Dendritic cell treated with granulocyte-macrophage colony-stimulating factor and Interleukin-4, amounts not matched to agents 40 ng/mL and 50 ng/mL, for 4 days (primary cell): ENCODE data around the gene GAB1.
"Not testable (repeated sequence)": the region's sequence is repeated elsewhere in the genome, so short reads cannot be mapped to it uniquely, and the experiment has no call there.

Source experiments
- H3K27ac Mint-ChIP-seq: one replicate; pipeline ENCODE4 v1.8.0; 2022; ENCODE audit warnings: mild to moderate bottlenecking, mixed read lengths
- H3K27me3 Mint-ChIP-seq: one replicate; pipeline ENCODE4 v1.8.0; 2022; ENCODE audit warnings: mild to moderate bottlenecking, mixed read lengths
- H3K36me3 Mint-ChIP-seq: one replicate; pipeline ENCODE4 v1.8.0; 2022; ENCODE audit warnings: low read depth, mixed read lengths
- H3K4me1 Mint-ChIP-seq: one replicate; pipeline ENCODE4 v1.8.0; 2022; ENCODE audit warnings: low read depth, mixed read lengths
- H3K4me3 Mint-ChIP-seq: one replicate; pipeline ENCODE4 v1.8.0; 2022; ENCODE audit warnings: mild to moderate bottlenecking, moderate library complexity, mixed read lengths
- H3K9me3 Mint-ChIP-seq: one replicate; pipeline ENCODE4 v1.8.0; 2022; ENCODE audit warnings: mixed read lengths
- intact Hi-C: fragments of 100-400 bp; cut with micrococcal nuclease; formaldehyde crosslinking; loops from one replicate; pipeline ENCODE4 v1.15.0; 2022

Gene GAB1

GRCh38 chr4:143345356-143345755 lies 8.7 kb downstream of the GAB1 start:
- H3K4me1 Mint-ChIP-seq = peaks cover 6% of the 10 kb centered on the region
- peaks cover 10% of the 10 kb centered on the region for H3K36me3 Mint-ChIP-seq
- no peaks in the 10 kb centered on the region for H3K9me3 Mint-ChIP-seq
- no peak overlapping the region for H3K27ac Mint-ChIP-seq
- H3K27me3 Mint-ChIP-seq = no peaks in the 10 kb centered on the region
- H3K4me3 Mint-ChIP-seq = no peak overlapping the region
- intact Hi-C loops = no loop called here

DNA sequence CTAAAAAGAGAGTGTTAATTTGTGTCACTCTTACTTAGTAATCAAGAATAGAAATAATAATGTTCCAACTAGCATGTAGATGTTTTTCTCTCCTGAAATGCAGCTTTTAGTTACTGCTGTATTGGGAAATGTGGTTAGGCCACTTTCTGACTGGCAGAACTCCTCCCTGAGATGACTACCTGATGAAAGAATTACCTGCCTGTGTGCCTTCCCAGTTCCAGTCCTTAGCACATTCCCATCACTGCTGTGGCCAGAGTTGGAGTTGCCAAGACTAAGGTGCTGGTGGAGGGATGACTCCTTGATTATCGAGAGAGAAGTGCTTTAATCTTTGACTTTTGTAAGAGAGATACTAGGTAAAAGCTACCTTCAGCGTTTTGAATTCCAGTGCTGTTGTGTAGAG lies 9.5 kb downstream of the GAB1 start:
- no peak overlapping the region for H3K27ac Mint-ChIP-seq
- intact Hi-C loops = no loop called here
- H3K4me3 Mint-ChIP-seq = no peak overlapping the region
- peaks cover 6% of the 10 kb centered on the region for H3K4me1 Mint-ChIP-seq
- H3K9me3 Mint-ChIP-seq = no peaks in the 10 kb centered on the region
- no peaks in the 10 kb centered on the region for H3K27me3 Mint-ChIP-seq
- H3K36me3 Mint-ChIP-seq = peaks cover 10% of the 10 kb centered on the region

DNA sequence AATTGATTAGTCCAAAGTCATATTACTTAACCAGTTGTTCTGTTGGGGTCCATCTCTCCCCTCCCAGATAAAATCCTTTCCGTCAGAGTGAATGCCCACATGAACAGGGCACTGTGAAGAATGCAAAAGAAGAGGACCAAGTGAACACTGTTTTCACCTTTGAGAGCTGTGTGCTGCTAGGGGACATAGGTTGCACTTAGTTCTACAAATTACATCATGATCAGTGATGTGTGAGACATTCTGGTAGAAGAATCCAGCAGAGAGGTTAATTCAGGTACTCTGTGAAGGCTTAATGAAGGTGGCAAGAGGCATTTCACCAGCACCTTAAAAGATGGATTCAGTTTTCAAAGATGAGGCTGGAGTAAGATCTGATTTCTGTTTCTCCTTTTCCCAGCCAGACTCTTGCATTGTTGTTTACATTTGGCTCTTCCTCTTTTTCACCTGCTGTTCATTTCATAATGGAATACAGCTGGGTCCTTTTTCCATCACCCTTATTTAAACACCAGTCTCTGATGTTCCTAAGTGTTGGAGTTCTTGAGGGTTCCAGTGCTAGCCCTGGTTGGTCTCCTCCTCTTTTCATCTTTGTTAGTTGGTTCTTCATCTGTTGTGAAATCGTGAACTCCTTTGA lies 10.9 kb downstream of the GAB1 start:
- Mint-ChIP-seq H3K9me3 (no peaks in the 10 kb centered on the region), H3K36me3 (peaks cover 10% of the 10 kb centered on the region), H3K27ac (no peak overlapping the region), H3K4me3 (no peak overlapping the region), H3K27me3 (no peaks in the 10 kb centered on the region), H3K4me1 (peaks cover 6% of the 10 kb centered on the region)
- intact Hi-C loops = no loop called here

DNA sequence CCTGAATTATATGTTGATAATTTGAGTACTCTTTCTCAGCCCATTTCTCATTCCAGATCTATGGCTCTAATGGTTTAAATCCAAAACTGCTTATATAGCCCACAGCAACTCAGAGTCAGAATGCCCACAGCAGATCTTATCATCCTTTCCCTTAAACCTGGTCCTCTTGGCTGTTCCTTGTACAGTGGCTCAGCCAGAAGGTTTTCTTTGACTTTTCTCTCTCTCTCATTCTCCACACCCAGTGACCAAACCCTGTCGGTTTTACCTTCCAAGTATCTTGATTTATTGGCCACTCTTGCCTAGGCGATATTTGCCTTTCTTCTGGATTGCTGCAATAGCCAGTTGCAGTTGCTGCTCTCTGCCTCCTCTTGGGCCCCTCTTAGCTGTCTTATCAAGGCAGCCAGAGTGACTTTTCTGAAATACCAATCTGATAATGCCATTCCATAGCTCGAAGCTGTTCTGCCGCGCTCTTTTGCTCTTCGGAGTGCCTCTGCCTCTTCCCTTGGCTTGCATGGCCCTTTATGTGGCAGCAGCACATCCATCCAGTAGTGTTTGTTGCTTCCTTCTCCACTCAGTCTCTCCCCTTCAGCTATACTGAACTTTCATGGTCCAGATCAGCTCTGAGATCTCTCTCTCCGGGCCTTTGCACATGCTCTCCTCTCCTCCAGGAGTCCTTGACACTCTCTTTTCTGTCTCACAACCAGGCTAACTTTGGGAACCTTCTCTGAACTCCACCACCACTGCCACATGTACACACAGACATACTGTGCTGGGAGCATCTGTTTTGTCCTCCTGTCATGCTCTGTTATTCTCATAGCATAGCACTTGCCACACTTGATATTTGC lies 11.8 kb downstream of the GAB1 start:
- H3K27ac Mint-ChIP-seq = no peak overlapping the region
- no peak overlapping the region for H3K4me3 Mint-ChIP-seq
- H3K27me3 Mint-ChIP-seq = no peaks in the 10 kb centered on the region
- H3K4me1 Mint-ChIP-seq = peaks cover 3% of the 10 kb centered on the region
- H3K9me3 Mint-ChIP-seq = no peaks in the 10 kb centered on the region
- peaks cover 10% of the 10 kb centered on the region for H3K36me3 Mint-ChIP-seq
- intact Hi-C loops = no loop called here

DNA sequence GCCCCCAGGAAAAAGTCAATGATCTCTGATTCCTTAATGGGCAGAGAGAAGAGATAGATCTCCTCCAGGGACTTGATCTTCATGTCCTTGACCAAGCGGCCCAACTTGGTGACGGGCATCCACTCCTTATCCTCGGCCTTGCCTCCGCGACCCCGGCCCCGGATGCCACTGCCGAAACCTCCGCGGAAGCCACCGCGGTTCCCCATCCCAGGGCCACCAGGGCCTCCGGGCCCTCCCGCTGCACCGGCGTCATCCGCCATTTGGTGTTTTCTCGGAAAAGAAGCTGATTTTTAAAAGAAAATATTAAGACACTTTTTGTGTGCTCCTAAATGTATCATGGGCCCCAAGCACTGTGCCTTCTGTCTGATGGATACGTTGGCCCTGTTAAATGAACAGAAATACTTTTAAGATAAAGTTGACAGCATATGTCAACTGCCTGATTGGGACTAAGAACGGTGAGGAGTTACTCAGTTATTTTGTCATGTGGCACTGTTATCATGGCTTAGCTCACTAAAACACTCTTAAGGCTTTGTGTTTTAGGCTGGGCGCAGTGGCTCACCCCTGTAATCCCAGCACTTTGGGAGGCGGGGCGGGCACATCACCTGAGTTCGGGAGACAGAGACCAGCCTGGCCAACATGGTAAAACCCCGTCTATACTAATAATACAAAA lies 13.3 kb downstream of the GAB1 start:
- H3K4me1 Mint-ChIP-seq, H3K4me3 Mint-ChIP-seq, intact Hi-C loops, H3K27me3 Mint-ChIP-seq, H3K27ac Mint-ChIP-seq, H3K9me3 Mint-ChIP-seq: not testable (repeated sequence)
- H3K36me3 Mint-ChIP-seq = peaks cover 10% of the 10 kb centered on the region

DNA sequence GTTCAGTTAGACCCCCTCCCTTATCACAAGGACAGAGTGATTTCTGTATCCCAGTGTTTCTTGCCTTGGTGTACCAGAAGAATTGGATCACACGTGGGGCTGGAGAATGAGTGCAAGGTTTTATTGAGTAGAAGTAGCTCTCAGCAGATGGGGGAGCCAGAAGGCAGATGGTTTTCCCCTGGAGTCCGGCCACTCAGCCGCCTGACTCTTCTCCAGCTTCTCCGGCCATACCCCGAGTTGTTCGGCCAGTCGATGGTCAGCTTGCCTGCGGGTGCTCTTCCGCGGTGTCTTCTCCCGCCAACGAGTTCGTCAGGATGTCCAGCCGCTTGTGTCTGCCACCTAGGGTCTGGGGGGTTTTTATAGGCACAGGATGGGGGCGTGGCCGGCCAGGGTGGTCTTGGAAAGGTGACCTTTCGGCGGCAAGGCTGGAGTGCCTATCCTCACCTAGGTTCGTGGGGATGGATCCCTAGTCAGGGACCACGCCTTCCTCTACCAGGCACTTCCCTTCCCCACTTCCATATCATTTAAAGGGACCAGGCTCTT lies 14.5 kb downstream of the GAB1 start:
- intact Hi-C loops = no loop called here

GRCh38 chr4:143351774-143352451 lies 15.2 kb downstream of the GAB1 start:
- Mint-ChIP-seq H3K9me3 (no peaks in the 10 kb centered on the region), H3K27me3 (no peaks in the 10 kb centered on the region), H3K4me3 (no peak overlapping the region), H3K36me3 (peaks cover 10% of the 10 kb centered on the region), H3K4me1 (peaks cover 12% of the 10 kb centered on the region), H3K27ac (no peak overlapping the region)
- intact Hi-C loops = no loop called here

More for the DNA sequence above, 14.5 kb downstream of the GAB1 start:
- Mint-ChIP-seq H3K27me3 (no peaks in the 10 kb centered on the region), H3K4me3 (no peak overlapping the region), H3K9me3 (no peaks in the 10 kb centered on the region), H3K27ac (no peak overlapping the region), H3K4me1 (peaks cover 12% of the 10 kb centered on the region), H3K36me3 (peaks cover 10% of the 10 kb centered on the region)

DNA sequence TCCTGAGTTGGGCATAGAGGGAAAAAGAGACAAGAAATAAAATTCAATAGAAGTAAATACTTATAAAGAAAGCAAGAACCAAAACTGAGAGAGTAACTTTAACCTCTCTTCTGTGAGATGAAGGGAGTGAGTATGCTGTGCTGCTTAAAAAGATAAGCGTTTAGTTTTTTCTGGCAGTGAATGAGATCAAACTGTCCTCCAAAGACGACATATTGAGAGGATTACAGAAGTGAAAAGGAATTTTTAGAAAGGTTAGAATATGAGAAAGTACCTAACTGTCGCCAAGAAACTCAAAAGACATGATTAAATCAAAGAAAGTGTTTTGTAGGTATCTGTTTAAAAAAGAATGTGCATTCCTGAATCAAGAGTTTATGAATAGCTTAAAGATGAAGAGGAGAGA lies 16.0 kb downstream of the GAB1 start:
- Mint-ChIP-seq H3K9me3 (no peaks in the 10 kb centered on the region), H3K4me3 (no peak overlapping the region)

GRCh38 chr4:143353797-143354196 lies 17.1 kb downstream of the GAB1 start:
- Mint-ChIP-seq H3K27ac (no peak overlapping the region), H3K36me3 (peaks cover 10% of the 10 kb centered on the region), H3K9me3 (no peaks in the 10 kb centered on the region), H3K27me3 (no peaks in the 10 kb centered on the region), H3K4me3 (no peak overlapping the region), H3K4me1 (peaks cover 17% of the 10 kb centered on the region)
- intact Hi-C loops = no loop called here

More for the DNA sequence above, 16.0 kb downstream of the GAB1 start:
- Mint-ChIP-seq H3K27ac (no peak overlapping the region), H3K36me3 (peaks cover 10% of the 10 kb centered on the region), H3K4me1 (peaks cover 12% of the 10 kb centered on the region), H3K27me3 (no peaks in the 10 kb centered on the region)
- intact Hi-C loops = no loop called here

DNA sequence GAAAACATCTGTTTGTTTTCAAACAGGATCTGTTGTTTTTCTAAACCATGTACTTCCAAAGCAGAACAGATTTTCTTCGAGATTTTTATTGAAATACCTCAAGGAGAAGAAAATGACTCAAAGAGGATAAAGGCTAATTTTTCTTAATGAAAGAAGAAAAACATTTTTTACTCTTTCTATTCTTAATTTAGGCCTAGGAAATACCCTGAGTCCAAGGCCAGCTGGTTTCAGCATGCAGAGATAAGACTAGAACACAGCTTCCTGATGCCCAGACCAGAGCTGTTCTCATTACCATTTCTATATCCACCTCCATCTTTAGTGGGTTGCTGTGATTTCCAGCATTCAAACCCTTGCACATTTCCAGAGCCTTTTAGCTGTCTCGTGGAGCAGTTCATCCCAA lies 18.3 kb downstream of the GAB1 start:
- no peaks in the 10 kb centered on the region for H3K9me3 Mint-ChIP-seq
- H3K36me3 Mint-ChIP-seq = peaks cover 3% of the 10 kb centered on the region
- H3K27ac Mint-ChIP-seq = no peak overlapping the region
- H3K4me1 Mint-ChIP-seq = peaks cover 29% of the 10 kb centered on the region
- no peak overlapping the region for H3K4me3 Mint-ChIP-seq
- intact Hi-C loops = no loop called here
- H3K27me3 Mint-ChIP-seq = no peaks in the 10 kb centered on the region

DNA sequence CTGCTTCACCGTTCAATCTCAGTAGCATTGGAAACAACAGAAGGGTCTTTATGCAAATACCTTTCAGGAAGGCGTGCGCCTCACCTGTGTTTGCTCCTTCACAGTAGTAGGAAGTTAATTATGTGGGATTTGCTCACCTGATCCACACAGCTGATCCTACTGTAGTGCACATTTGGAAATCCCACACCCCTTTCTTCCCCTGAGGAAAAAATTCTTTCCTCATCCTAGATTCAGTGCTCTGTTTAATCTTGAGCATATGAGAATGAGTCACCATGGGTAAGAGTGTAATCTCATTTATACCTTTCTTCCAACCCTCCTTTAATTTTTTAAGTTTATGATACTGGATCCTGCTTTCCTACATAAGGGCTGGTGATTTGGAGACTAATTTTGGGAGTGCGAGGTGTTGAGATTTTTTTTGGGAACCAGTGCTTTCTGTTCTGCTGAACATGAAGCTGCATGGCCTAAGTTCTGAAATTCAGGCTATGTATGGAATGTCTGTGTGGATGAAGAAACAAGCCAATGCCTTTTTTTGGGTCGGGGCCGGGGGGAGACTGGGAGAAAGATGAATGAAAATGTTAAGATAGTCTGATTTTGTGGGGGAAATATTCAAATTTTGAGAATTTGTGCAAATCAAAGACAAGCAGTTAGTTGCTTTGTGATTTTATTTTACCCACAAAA lies 19.0 kb downstream of the GAB1 start:
- Mint-ChIP-seq H3K36me3 (no peaks in the 10 kb centered on the region), H3K4me1 (peaks cover 35% of the 10 kb centered on the region), H3K27ac (no peak overlapping the region), H3K4me3 (no peak overlapping the region), H3K27me3 (no peaks in the 10 kb centered on the region), H3K9me3 (no peaks in the 10 kb centered on the region)
- intact Hi-C loops = no loop called here

DNA sequence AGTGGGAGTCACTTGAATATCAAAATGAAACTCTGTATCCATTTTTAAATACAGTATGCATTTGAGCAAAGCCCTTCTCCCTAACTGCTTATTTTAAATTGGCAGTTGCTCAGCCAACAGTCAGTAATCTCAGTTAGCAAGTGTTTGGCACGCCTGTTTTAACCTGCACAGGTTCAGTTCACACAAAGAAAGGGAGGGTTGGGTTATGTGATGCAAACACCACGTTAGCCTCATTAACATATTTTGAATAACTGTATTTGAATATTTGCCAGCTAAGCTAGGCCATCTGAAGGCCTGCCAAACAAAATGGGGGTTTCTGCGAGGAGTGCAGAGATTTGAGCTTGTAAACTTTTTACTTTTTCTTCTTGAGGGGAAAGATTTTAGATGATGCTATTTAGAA lies 19.8 kb downstream of the GAB1 start:
- H3K4me1 Mint-ChIP-seq = peaks cover 43% of the 10 kb centered on the region
- no peaks in the 10 kb centered on the region for H3K9me3 Mint-ChIP-seq
- no peak overlapping the region for H3K27ac Mint-ChIP-seq

GRCh38 chr4:143357161-143357845 lies 20.6 kb downstream of the GAB1 start:
- peaks cover 43% of the 10 kb centered on the region for H3K4me1 Mint-ChIP-seq
- no peak overlapping the region for H3K27ac Mint-ChIP-seq
- no peaks in the 10 kb centered on the region for H3K27me3 Mint-ChIP-seq
- no peak overlapping the region for H3K4me3 Mint-ChIP-seq
- H3K36me3 Mint-ChIP-seq = no peaks in the 10 kb centered on the region
- no peaks in the 10 kb centered on the region for H3K9me3 Mint-ChIP-seq
- intact Hi-C loops = no loop called here

More for the DNA sequence above, 19.8 kb downstream of the GAB1 start:
- no peaks in the 10 kb centered on the region for H3K36me3 Mint-ChIP-seq
- intact Hi-C loops = no loop called here
- no peaks in the 10 kb centered on the region for H3K27me3 Mint-ChIP-seq
- H3K4me3 Mint-ChIP-seq = no peak overlapping the region
